ENCODE measurements around the gene HMGB4.

- TF ChIP-seq POLR2AphosphoS5 (IDR thresholded peaks at IDR 0.05; ENCODE audit: insufficient read depth, low read depth, low read length) (no peak), EZH2 (IDR thresholded peaks at IDR 0.05; ENCODE audit: borderline replicate concordance, low read depth, low read length, severe bottlenecking) (no peak), POLR2A (IDR thresholded peaks at IDR 0.05; ENCODE audit: low read depth, low read length) (no peak)
These were observed 846 bp downstream of the HMGB4 start for GRCh38 chr1:33864460-33865389.
